Activated CD4-positive, alpha-beta T cell treated with anti-CD3 and anti-CD28 coated beads, Interleukin-2, amount 10 ng/mL, durations not matched to agents 7 days and 5 days (primary cell): ENCODE results near the gene CTCF. TPM values are rescaled to one million over a fixed set of nuclear protein-coding genes. Genes with fewer than 3 reads are reported as not detected.

Experiments
- CTCF ChIA-PET: fragments of 350-600 bp; sonication (Branson Sonifier 250); formaldehyde crosslinking; loops from one replicate; lab custom pipeline; 2021; ENCODE audit warnings: antibody characterized with exemption; lab: Charles Lee
- POLR2A ChIA-PET: fragments of 350-600 bp; sonication (Branson Sonifier 250); formaldehyde crosslinking; loops from one replicate; lab custom pipeline; 2021; ENCODE audit warnings: antibody characterized with exemption; lab: Charles Lee
- DNase-seq: peaks from one replicate; pipeline ENCODE4 v3.0.0-alpha.2; 2020
- H3K27ac Mint-ChIP-seq: one replicate; pipeline ENCODE4 v1.8.0; 2021; ENCODE audit warnings: mild to moderate bottlenecking, moderate library complexity, mixed read lengths
- H3K27me3 Mint-ChIP-seq: one replicate; pipeline ENCODE4 v1.8.0; 2021; ENCODE audit warnings: mixed read lengths
- H3K36me3 Mint-ChIP-seq: one replicate; pipeline ENCODE4 v1.8.0; 2021; ENCODE audit warnings: low read depth, mixed read lengths
- H3K4me1 Mint-ChIP-seq: one replicate; pipeline ENCODE4 v1.8.0; 2021; ENCODE audit warnings: mixed read lengths
- H3K4me3 Mint-ChIP-seq: one replicate; pipeline ENCODE4 v1.8.0; 2021; ENCODE audit warnings: mild to moderate bottlenecking, moderate library complexity, mixed read lengths
- H3K9me3 Mint-ChIP-seq: one replicate; pipeline ENCODE4 v1.8.0; 2021; ENCODE audit warnings: mixed read lengths
- total RNA-seq, 2 experiments: library from RNA; stranded (reverse); gene quantifications; one replicate each; pipeline ENCODE4 v1.2.3, GENCODE V29; 2021

Gene CTCF
- total RNA-seq, 2 experiments from 2014 or later = 87.1 to 98.5 TPM

DNA sequence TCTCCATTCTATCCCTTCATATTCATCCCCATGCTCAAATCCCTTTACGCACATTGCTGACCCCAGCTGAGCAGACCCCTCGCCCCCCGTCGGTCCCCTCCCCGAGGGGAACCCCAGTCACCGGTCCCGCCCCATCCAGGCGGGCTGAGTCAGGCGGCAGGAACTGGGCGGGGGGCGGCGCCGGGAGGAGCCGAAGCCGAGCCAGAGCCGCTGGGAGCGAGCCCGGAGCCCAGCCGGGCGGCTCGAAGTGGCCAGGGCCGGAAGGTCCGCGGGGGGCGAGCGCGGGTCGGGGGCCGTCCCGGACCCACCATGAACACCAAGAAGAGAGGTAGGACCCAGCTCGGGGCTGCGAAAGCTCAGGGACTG is 25.1 kb upstream of the CTCF start:
- H3K9me3 Mint-ChIP-seq = no peaks in the 10 kb centered on the region
- peak; percentile 49 for DNase-seq
- peak overlapping the region; percentile 71 for H3K4me3 Mint-ChIP-seq
- POLR2A ChIA-PET = no interaction called here
- H3K27ac Mint-ChIP-seq = peak overlapping the region; percentile 75
- CTCF ChIA-PET = interaction anchor here (0.5 to 12.3 kb wide), 16 partner anchors 8 to 273 kb away, joined by 3 to 116 read pairs (median 4); partner anchors contain the start of genes C16orf86, CARMIL2, CTCF and ENKD1
- peaks cover 10% of the 10 kb centered on the region for H3K36me3 Mint-ChIP-seq
- peaks cover 32% of the 10 kb centered on the region for H3K27me3 Mint-ChIP-seq
- H3K4me1 Mint-ChIP-seq = peaks cover 26% of the 10 kb centered on the region

DNA sequence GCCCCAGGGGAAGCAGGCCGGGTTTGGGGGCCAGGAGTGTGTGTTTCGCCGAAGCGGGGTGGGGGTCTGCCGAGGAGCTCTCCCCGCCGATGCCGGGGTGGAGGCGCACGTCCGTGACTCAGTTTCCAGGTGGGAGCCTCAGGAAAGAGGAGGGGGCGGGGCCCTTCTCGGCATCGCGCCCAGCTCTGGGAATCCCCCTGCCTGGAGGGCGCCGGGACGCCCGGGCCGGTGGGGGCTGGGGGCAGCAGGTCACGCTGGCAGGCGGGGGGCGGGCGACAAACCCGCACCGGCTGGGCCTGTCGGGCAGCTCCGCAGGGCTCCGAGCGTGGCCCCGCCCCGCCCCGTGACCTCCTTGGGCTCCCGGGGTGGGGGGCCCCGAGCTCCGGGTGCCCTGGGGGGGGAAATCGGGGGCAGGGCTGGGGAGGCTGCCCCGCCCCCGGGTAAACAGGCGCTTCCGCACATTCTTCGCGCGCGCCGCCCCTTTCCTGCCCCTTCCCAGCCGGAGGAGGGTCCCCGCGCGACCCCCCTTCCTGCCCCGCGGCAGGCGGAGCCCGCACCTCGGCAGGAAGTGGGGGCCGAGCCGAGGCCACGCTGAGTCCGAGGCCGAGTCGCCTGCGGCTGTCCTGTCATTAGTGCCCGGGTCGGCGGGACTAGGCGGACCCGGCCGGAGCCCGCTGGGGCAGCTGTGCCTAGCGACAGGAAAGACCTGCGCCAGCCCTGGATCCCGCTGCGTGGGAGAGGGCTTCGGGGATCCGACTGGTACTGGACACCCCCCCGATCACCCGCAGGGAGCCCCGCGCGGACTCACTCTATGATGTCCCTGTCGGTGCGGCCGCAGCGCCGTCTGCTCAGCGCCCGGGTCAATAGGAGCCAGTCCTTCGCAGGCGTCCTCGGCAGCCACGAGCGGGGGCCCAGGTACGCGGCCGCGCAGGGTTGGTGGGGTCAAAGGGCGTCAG is 24.4 kb upstream of the CTCF start:
- H3K4me3 Mint-ChIP-seq = peak overlapping the region; percentile 71
- DNase-seq = peak; percentile 63
- peaks cover 28% of the 10 kb centered on the region for H3K27me3 Mint-ChIP-seq
- CTCF ChIA-PET = interaction anchor here (0.6 to 12.3 kb wide), 15 partner anchors 9 to 273 kb away, joined by 3 to 116 read pairs (median 5); partner anchors contain the start of genes C16orf86, CARMIL2, CTCF and ENKD1
- H3K27ac Mint-ChIP-seq = no peak overlapping the region
- peaks cover 33% of the 10 kb centered on the region for H3K4me1 Mint-ChIP-seq
- no peaks in the 10 kb centered on the region for H3K9me3 Mint-ChIP-seq
- peaks cover 15% of the 10 kb centered on the region for H3K36me3 Mint-ChIP-seq
- POLR2A ChIA-PET = no interaction called here

DNA sequence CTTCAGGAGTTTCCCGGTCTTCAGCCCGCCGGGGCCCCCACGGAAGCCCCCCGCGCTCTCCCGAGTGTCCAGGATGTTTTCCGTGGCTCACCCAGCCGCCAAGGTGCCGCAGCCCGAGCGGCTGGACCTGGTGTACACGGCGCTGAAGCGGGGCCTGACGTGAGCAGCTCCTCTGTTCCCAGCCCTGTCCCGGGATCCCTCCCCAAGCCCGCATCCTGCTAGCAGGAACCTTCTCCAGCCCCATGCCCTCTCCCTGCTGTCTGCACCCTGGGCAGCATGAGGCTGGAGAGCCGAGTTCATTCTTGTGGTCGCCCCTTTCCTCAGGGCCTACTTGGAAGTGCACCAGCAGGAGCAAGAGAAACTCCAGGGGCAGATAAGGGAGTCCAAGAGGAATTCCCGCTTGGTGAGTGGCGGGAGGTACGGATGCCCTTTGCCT is 23.6 kb upstream of the CTCF start:
- Mint-ChIP-seq H3K4me3 (peak overlapping the region; percentile 63), H3K4me1 (peaks cover 39% of the 10 kb centered on the region), H3K27me3 (peaks cover 21% of the 10 kb centered on the region), H3K9me3 (no peaks in the 10 kb centered on the region), H3K27ac (peak overlapping the region; percentile 11), H3K36me3 (peaks cover 15% of the 10 kb centered on the region)
- ChIA-PET POLR2A (no interaction called here), CTCF (interaction anchor here (1.1 to 12.3 kb wide), 2 partner anchors 18 to 107 kb away, joined by 3 to 116 read pairs; partner anchors contain the start of gene CARMIL2)
- no peak for DNase-seq

GRCh38 chr16:67539271-67539670 is 23.1 kb upstream of the CTCF start:
- CTCF ChIA-PET = interaction anchor here (1.1 to 12.3 kb wide), 2 partner anchors 18 to 106 kb away, joined by 3 to 116 read pairs; partner anchors contain the start of gene CARMIL2
- Mint-ChIP-seq H3K36me3 (peaks cover 15% of the 10 kb centered on the region), H3K27ac (no peak overlapping the region), H3K4me3 (peak overlapping the region; percentile 63), H3K9me3 (no peaks in the 10 kb centered on the region), H3K27me3 (peaks cover 21% of the 10 kb centered on the region), H3K4me1 (peaks cover 43% of the 10 kb centered on the region)
- DNase-seq = no peak
- POLR2A ChIA-PET = no interaction called here

DNA sequence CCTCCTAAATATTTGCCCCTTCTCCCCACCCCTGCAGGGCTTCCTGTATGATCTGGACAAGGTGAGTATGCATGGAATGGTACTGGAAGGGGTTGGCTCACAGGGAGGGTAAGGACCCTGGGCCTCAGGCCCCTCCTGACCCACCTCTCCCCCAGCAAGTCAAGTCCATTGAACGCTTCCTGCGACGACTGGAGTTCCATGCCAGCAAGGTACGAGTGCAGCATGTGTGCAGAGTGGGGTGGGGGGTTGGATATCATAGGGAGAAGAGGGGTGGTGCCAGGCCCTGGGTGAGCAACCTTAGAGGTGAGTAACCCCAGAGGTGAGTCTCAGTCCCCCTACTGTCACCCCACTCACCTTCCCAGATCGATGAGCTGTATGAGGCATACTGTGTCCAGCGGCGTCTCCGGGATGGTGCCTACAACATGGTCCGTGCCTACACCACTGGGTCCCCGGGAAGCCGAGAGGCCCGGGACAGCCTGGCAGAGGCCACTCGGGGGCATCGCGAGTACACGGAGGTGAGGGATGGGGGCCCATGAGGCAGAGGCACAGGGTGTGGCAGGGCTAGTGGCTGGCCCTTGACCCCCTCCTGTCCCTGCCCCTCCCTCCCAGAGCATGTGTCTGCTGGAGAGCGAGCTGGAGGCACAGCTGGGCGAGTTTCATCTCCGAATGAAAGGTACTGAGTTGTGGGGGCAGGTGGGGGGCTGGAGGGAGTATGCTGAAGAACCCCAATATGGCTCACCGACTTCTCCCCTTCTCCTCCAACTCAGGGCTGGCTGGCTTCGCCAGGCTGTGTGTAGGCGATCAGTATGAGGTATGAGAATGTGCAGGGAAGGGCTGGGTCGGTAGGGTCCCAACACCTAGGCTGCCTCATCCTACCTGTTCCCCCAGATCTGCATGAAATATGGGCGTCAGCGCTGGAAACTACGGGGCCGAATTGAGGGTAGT is 22.4 kb upstream of the CTCF start:
- Mint-ChIP-seq H3K4me3 (peak overlapping the region; percentile 63), H3K4me1 (peaks cover 44% of the 10 kb centered on the region), H3K36me3 (peaks cover 15% of the 10 kb centered on the region), H3K27ac (peak overlapping the region; percentile 38), H3K9me3 (no peaks in the 10 kb centered on the region), H3K27me3 (peaks cover 21% of the 10 kb centered on the region)
- ChIA-PET POLR2A (no interaction called here), CTCF (interaction anchor here (0.7 to 12.3 kb wide), 5 partner anchors 14 to 107 kb away, joined by 3 to 116 read pairs (median 6); partner anchors contain the start of gene CTCF)
- DNase-seq = no peak

GRCh38 chr16:67540756-67541155 is 21.6 kb upstream of the CTCF start:
- H3K4me3 Mint-ChIP-seq = no peak overlapping the region
- H3K27ac Mint-ChIP-seq = peak overlapping the region; percentile 50
- no peak for DNase-seq
- ChIA-PET CTCF (interaction anchor here (0.7 to 12.3 kb wide), 8 partner anchors 11 to 106 kb away, joined by 3 to 116 read pairs (median 4); partner anchors contain the start of genes ATP6V0D1 and CTCF), POLR2A (no interaction called here)
- H3K4me1 Mint-ChIP-seq = peaks cover 41% of the 10 kb centered on the region
- peaks cover 15% of the 10 kb centered on the region for H3K36me3 Mint-ChIP-seq
- no peaks in the 10 kb centered on the region for H3K9me3 Mint-ChIP-seq
- H3K27me3 Mint-ChIP-seq = peaks cover 14% of the 10 kb centered on the region

GRCh38 chr16:67541391-67542263 is 20.7 kb upstream of the CTCF start:
- ChIA-PET CTCF (interaction anchor here (1.2 to 2.1 kb wide), 7 partner anchors 12 to 102 kb away, joined by 3 to 7 read pairs (median 4); partner anchors contain the start of genes ATP6V0D1 and CTCF), POLR2A (interaction anchor here (0.6 kb wide), 1 partner anchor 13 kb away, joined by 3 read pairs; the partner anchor contains the start of gene RIPOR1)
- Mint-ChIP-seq H3K4me1 (peaks cover 43% of the 10 kb centered on the region), H3K4me3 (no peak overlapping the region), H3K36me3 (peaks cover 15% of the 10 kb centered on the region), H3K27me3 (peaks cover 6% of the 10 kb centered on the region), H3K27ac (peak overlapping the region; percentile 16), H3K9me3 (no peaks in the 10 kb centered on the region)
- no peak for DNase-seq

DNA sequence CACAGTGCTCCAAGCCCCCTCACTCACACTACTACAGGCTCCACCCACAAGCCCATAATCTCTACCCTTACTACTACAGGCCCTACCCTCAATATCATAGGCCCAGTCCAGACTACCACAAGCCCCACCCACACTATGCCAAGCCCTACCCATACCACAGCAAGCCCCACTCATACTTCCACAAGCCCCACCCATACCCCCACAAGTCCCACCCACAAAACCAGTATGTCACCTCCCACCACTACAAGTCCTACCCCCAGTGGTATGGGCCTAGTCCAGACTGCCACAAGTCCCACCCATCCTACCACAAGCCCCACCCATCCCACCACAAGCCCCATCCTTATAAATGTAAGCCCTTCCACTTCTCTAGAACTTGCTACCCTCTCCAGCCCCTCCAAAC is 19.9 kb upstream of the CTCF start:
- Mint-ChIP-seq H3K9me3 (no peaks in the 10 kb centered on the region), H3K4me1 (peaks cover 47% of the 10 kb centered on the region), H3K36me3 (peaks cover 15% of the 10 kb centered on the region), H3K4me3 (no peak overlapping the region), H3K27ac (peak overlapping the region; percentile 16), H3K27me3 (no peaks in the 10 kb centered on the region)
- DNase-seq = peak; percentile 89
- POLR2A ChIA-PET = no interaction called here
- CTCF ChIA-PET = interaction anchor here (1.3 kb wide), 1 partner anchor 21 kb away, joined by 6 read pairs; no protein-coding TSS in a partner anchor

GRCh38 chr16:67543036-67543435 is 19.3 kb upstream of the CTCF start:
- Mint-ChIP-seq H3K4me1 (peaks cover 52% of the 10 kb centered on the region), H3K27ac (peak overlapping the region; percentile 39), H3K36me3 (peaks cover 18% of the 10 kb centered on the region), H3K27me3 (no peaks in the 10 kb centered on the region), H3K4me3 (no peak overlapping the region), H3K9me3 (no peaks in the 10 kb centered on the region)
- CTCF ChIA-PET = interaction anchor here (1.2 to 6.2 kb wide), 6 partner anchors 11 to 108 kb away, joined by 3 to 80 read pairs (median 10); partner anchors contain the start of genes CARMIL2 and CTCF
- DNase-seq = no peak
- POLR2A ChIA-PET = no interaction called here

- H3K4me1 Mint-ChIP-seq = peaks cover 57% of the 10 kb centered on the region
- no peak for DNase-seq
- peak overlapping the region; percentile 39 for H3K27ac Mint-ChIP-seq
- H3K27me3 Mint-ChIP-seq = no peaks in the 10 kb centered on the region
- H3K4me3 Mint-ChIP-seq = no peak overlapping the region
- ChIA-PET POLR2A (no interaction called here), CTCF (interaction anchor here (1.2 to 6.2 kb wide), 8 partner anchors 11 to 124 kb away, joined by 3 to 80 read pairs (median 8); partner anchors contain the start of genes C16orf86, CARMIL2 and CTCF)
- peaks cover 18% of the 10 kb centered on the region for H3K36me3 Mint-ChIP-seq
- no peaks in the 10 kb centered on the region for H3K9me3 Mint-ChIP-seq
Measured at GRCh38 chr16:67543582-67543981, 18.7 kb upstream of the CTCF start.

DNA sequence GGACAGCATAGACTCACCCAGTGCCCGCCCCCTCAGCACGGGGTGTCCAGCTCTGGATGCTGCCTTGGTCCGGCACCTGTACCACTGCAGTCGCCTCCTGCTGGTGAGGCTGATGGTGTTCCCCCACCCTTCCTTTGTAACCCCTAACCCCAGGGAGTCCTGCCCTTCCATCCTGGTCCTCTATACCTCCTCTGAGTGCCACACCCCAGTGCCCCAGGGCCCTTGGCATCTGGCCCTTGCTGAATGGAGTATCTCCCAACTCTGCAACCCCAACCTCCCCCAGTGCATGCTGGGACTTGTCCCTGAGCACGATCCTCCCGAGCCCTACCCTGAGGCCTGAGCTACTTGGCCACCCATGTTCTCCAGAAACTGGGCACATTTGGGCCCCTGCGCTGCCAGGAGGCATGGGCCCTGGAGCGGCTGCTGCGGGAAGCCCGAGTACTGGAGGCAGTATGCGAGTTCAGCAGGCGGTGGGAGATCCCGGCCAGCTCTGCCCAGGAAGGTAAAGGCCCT is 17.9 kb upstream of the CTCF start:
- CTCF ChIA-PET = interaction anchor here (0.6 to 6.2 kb wide), 9 partner anchors 10 to 123 kb away, joined by 3 to 80 read pairs (median 6); partner anchors contain the start of genes C16orf86, CARMIL2 and CTCF
- H3K36me3 Mint-ChIP-seq = peaks cover 15% of the 10 kb centered on the region
- H3K27me3 Mint-ChIP-seq = no peaks in the 10 kb centered on the region
- peaks cover 57% of the 10 kb centered on the region for H3K4me1 Mint-ChIP-seq
- no peak for DNase-seq
- POLR2A ChIA-PET = no interaction called here
- no peaks in the 10 kb centered on the region for H3K9me3 Mint-ChIP-seq
- peak overlapping the region; percentile 75 for H3K27ac Mint-ChIP-seq
- no peak overlapping the region for H3K4me3 Mint-ChIP-seq
